GM12878 (cell line): Measurements from ENCODE around the gene NOL4L. TPM values are rescaled to one million over a fixed set of nuclear protein-coding genes. Genes with fewer than 3 reads are reported as not detected.
A peak's percentile ranks its signal among the peaks of the same experiment; 100 is the strongest.

Experiments
- ESRRA ChIP-seq: IDR thresholded peaks from 2 replicates; pipeline ENCODE4 v1.6.1; 2012; ENCODE audit warnings: mild to moderate bottlenecking, low read length, improper control_type of control experiment
- FOXM1 ChIP-seq: IDR thresholded peaks from 2 replicates; pipeline ENCODE4 v1.6.1; 2012; ENCODE audit warnings: low read depth, mild to moderate bottlenecking, inconsistent platforms, low read length, moderate library complexity
- IKZF1 ChIP-seq: fragments of 450-650 bp; conservative IDR thresholded peaks from 2 replicates; pipeline ENCODE4 v1.6.1; 2017; ENCODE audit warnings: antibody characterized with exemption, mild to moderate bottlenecking
- NFIC ChIP-seq: IDR thresholded peaks from 2 replicates; pipeline ENCODE4 v1.6.1; 2012; ENCODE audit warnings: low read depth, mild to moderate bottlenecking, inconsistent platforms, low read length, moderate library complexity
- ZBTB4 ChIP-seq: fragments of 450-650 bp; formaldehyde crosslinking; IDR thresholded peaks from 2 replicates; pipeline ENCODE4 v1.4.0; 2022; ENCODE audit warnings: mild to moderate bottlenecking, moderate library complexity
- ZNF217 ChIP-seq: fragments of 450-650 bp; IDR thresholded peaks from 2 replicates; pipeline ENCODE4 v1.6.1; 2017; ENCODE audit warnings: antibody characterized with exemption, mild to moderate bottlenecking
- ZNF592 ChIP-seq: fragments of 450-650 bp; IDR thresholded peaks from 2 replicates; pipeline ENCODE4 v1.6.1; 2017; ENCODE audit warnings: mild to moderate bottlenecking, moderate library complexity
- polyA plus RNA-seq, 11 experiments: library from polyadenylated mRNA; depleted of rRNA in 4 of 11; unstranded in 6 of 11; stranded (reverse) in 5 of 11; fragments of >200 nt; fragmentation: Nextera tagmentation in 4 of 11; fragmentation: Illumina TruSeq in 1 of 11; extraction: Ambion mirVana in 4 of 11; extraction: Trizol in 1 of 11; gene quantifications; 1 replicate in 1 of 11; 2 replicates in 10 of 11; pipeline versions ENCODE4 v1.2.1 to v1.2.3, GENCODE V29; 2011 to 2016; ENCODE audit warnings: inconsistent platforms in 2 of 11, missing spikeins in 2 of 11, low read depth in 1 of 11
- total RNA-seq, 4 experiments: library from RNA; depleted of rRNA in 3 of 4; stranded (reverse); fragments of >200 nt in 3 of 4; fragmentation: Illumina TruSeq in 1 of 4; extraction: Trizol in 1 of 4; gene quantifications; 2 replicates each; pipeline versions ENCODE4 v1.2.1 to v1.2.3, GENCODE V29; 2013 to 2021

The NOL4L gene
- total and polyA plus RNA-seq, 10 of the 15 experiments (the other 5 are each of a cell fraction or from before 2014, with no cell fraction given) = 2.3 to 24.0 (median 8.0) TPM

- TF ChIP-seq ZNF592 = 0 out of 2 replicates have a peak, but pooled peaks have one; percentile 6
- TF ChIP-seq ZNF217 = no peak
- no peak for TF ChIP-seq ZBTB4
- TF ChIP-seq FOXM1 = no peak
- TF ChIP-seq NFIC = no peak
- 0 out of 2 replicates have a peak, but pooled peaks have one; percentile 7 for TF ChIP-seq IKZF1
- peak; percentile 90; the same call in 1 of the 2 replicates for TF ChIP-seq ESRRA
These were observed 58.6 kb downstream of the NOL4L start (continued) for GRCh38 chr20:32526541-32526940.
